GM19023 (cell line): ENCODE data around the gene ZNHIT1.
"Not testable (repeated sequence)": the region's sequence is repeated elsewhere in the genome, so short reads cannot be mapped to it uniquely, and the experiment has no call there.

Experiments
- ATAC-seq: cut with Tn5 transposase; IDR thresholded peaks from one replicate; pipeline ENCODE4 v1.9.1; 2021; ENCODE audit warnings: mild to moderate bottlenecking, moderate library complexity; ENCODE audit not compliant: unreplicated experiment

ZNHIT1 gene

DNA sequence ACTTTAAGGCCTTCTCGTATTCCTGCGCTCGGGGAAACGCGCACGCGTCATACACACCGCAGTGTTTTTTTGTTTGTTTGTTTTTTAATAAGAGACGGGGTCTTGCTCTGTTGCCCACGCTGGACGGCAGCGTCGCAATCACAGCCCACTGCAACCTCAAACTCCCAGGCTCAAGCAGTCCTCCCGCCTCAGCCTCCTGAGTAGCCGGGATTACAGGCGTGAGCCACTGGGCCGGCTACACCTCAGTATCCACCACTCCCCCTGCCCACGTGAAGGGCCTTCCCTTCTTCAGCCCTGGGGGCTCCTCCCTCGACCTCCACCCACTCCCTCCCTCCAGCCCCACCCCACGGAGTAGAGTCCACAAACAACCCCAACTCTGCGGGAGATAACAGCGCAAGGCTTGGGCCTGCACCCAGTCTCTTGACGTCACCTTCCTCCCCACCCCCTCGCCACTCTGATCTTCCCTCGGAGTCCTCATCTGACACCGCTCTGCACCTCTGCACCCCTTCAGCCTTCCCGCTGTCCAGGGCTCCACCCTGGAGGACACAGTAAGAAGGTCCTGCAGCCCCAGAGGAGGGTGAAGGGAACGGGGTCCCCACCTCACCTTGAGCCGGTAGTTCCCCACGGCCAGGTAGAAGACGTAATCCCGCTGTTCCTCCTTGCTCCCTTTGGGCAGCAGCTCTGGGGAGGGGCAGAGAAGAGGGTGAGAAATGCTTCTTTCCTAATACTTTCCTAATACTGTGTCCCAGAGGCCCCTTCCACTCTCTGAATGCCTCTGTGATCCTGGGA, 22.5 kb downstream of the ZNHIT1 start:
- ATAC-seq: no peak

DNA sequence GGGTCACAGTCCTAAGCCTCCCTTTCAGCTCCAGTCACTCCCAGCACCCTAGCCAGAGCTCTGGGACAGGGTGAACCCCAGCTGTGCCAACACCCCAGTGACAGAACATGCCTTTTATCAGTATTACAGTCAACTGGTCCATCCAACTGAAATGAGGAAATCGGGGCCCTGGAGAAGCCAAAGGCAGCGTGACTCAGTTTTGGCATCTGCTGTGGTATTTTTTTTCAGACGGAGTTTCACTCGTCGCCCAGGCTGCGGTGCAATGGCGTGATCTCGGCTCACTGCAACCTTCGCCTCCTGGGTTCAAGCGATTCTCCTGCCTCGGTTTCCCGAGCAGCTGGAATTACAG, 23.0 kb downstream of the ZNHIT1 start:
- no peak for ATAC-seq

DNA sequence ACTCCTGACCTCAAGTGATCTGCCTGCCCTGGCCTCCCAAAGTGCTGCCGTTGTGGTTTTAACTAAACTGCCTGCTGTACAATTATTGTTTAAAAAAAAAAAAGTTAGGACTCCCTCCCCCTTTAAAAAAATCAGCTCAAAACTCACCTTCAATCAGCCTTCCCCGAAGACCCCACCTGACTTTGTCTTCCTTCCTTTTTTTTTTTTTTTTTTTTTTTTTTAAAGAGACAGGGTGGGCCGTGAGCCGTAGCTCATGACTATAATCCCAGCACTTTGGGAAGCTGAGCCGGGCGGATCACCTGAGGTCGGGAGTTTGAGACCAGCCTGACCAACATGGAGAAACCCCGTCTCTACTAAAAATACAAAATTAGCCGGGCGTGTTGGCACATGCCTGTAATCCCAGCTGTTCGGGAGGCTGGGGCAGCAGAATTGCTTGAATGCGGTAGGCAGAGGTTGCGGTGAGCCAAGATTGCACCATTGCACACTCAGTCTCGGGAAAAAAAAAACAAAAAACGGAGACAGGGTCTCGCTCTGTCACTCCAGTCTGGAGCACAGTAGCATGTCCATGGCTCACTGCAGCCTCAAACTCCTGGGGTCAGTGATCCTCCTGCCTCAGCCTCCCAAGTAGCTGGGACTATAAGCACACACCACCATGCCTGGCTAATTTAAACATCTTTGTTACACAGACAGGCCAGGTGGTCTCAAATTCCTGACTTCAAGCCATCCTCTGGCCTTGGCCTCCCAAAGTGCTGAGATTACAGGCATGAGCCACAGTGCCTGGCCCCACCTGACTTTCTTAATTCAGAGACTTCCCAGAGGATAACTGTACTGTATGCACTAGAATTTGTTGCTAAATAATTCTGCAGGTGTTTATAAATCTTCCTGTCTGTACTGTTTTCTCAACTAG, 23.7 kb downstream of the ZNHIT1 start:
- ATAC-seq: no peak

DNA sequence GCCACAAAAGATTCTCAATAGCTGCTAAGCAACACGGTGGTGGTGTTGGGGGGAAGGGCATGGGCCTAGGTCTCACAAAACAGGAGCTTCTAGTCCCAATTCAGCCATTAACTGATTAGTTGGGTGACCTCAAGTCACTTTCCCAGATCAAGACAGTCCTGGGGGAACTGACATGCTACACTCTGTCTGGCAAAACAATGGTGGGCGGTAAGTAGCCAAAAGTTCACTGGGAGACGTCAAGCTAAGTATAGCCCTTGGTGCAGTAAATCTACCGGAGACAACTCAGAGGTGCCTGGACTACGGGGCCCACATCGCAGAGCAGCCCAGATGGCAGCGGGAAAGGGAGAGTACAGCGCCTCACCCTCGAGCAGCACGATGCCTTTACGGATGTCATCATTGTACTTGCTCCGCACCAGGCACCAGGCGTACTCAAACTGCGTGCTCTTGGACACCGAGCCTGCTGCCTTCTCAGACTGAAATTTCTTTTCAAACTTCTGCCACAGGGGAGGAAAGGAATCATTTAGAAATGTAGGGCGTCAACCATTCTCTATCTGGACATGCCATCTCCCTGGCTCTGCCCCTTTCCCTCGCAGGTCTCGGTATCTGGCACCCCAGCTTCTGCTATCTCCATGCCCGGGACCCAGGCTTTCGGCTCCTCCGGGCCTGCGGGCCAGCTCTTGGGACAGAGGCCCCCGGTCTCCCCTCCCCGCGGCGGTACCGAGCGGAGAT, 25.8 kb downstream of the ZNHIT1 start:
- ATAC-seq: no peak

DNA sequence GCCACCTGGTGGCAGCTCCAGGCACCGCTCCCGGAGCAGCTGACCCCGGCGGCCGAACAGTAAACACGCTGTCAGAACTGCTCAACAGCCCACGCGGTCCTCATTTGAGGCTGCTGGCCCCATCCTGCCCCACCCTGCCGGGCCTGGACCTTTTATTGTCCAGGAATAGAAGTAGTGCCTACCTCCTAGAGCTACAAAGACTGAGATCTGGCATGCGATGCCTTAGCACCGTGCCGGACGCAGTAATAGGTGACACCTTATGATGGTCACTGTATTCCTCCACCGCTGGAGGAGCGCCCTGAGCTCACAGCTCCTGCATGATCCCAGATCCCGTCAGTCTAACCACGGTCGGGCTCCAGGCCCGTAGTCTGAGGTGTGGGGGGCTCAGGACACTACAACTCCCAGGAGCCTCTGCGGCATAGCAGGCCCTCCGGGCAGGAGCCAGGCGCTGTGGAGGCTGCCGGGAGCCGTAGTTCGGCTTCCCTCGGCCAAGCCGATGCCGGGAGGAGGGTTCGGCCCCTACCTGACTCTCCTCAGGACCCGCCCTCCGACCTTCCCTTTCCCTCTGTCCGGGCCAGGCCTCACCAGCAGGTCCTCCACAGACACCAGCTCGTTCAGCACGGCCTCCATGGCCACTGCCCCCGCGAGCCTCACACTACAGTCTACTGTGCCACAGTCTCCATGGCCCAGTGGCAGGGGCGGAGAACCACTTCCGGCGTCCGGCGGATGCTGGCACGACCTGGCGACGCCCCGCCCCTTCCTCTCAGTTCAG, 26.6 kb downstream of the ZNHIT1 start, which contains the start of gene FIS1:
FIS1 (minus strand) TSS at position 707 of the 772 bp plus-strand sequence; CDS start at position 630, 77 bp downstream.
- ATAC-seq: peak; percentile 94

DNA sequence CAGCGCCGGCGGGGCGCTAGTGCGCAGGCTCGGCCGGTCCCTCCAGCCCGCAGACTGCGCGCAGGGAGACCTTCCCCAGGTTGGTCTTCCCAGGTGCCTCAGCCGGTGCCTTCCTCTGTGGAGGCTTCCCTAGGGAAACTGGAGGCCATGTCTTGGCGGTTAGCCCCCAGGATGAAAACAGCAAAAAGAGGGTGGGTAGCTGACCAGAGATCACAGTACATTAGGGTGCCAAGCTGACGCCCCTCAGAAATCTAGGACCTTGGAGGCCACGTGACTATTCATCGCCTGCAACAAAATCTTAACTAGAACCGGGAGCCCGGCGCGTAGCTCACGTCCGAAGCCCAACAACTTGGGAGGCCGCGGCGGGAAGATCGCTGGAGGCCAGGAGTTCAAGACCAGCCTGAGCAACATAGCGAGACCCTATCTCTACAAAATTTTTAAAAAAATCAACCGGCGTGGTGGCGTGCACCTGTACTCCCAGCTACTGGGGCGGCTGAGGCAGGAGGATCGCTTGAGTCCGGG, 27.2 kb downstream of the ZNHIT1 start:
- ATAC-seq: no peak

DNA sequence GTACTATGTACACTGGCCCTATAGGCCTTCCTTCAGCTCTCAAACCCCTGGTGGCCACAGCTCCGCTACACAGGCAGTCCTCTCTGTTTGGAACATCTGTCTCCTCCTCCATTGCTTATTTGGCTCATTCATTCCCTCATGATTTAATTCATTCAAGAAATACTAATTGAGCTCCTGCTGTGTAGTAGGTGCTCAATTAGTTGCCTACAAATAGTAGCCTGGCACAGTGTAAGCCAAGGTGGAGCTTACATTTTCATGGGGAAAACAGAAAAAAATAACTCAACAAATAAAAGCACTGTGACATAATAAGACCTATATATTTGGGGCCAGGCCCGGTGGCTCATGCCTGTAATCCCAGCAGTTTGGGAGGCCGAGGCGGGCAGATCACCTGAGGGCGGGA, 30.3 kb downstream of the ZNHIT1 start:
- ATAC-seq: no peak

DNA sequence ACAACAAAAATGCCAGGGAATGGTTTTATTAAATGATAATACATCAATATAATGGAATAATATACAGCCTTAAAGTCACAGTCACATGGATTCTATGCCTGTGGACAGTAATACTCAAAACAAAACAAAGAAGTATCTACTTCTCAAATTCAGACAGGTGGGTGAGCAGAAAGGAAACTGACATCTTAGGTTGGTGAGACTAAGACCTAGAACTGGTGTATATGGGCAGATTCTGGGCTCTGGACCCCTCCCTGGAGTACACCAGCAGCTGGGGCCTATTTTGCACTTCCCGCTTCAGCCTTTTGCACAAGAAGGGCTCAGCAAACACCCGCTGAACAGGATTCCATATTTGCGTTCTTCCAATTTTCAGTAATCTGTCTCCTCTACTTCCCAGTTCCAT, 32.4 kb downstream of the ZNHIT1 start:
- ATAC-seq: no peak

DNA sequence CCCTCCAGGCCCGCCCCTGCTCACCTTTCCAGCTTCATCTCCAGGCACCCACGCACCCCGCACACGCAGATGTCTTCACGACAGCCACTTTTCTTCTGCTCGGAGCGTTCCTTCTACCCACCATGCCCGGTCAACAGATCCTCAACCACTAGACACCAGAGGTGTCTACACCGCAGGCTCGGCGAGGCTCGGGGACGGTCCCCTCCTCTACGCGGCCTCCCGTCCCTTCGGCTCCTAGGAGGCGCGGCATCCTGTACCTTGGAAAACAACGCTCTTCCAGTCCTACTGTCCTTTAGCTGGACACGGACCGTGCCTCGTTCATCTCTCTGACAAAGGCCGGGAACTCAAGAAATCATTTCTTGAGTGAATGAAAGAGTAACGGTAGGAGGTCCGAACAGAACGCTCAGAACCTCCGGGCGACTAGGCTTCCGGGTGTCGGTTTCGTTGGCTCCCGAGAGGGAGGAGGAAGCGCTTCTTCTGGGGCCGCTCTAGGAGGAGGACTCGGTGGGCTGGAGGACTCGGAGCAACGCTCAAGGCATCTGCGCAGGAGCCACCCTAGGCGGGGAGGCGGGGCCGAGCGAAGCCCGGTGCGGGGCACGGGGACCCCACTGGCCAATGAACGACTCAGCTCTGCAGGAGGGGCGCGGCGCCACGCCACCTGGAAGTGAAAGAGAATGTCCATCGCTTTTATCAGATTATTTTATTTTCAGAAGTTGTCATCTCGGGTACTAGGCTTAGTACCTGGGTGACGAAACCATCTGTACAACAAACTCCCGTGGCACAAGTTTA, 34.1 kb downstream of the ZNHIT1 start:
- peak; percentile 93 for ATAC-seq

DNA sequence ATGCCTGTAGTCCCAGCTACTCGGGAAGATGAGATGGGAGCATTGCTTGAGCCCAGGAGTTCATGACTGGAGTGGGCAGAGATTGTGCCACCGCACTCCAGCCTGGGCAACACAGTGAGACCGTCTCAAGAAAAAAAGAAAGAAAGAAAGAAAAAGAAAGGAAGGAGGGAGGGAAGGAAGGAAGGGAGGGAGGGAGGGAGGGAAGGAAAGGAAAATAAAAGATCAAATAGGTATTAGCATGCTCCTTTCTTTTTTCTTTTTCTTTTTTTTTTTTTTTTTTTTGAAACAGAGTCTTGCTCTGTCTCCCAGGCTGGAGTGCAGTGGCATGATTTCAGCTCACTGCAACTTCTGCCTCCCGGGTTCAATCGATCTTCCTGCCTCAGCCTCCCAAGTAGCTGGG, 35.2 kb downstream of the ZNHIT1 start:
- ATAC-seq: not testable (repeated sequence)

DNA sequence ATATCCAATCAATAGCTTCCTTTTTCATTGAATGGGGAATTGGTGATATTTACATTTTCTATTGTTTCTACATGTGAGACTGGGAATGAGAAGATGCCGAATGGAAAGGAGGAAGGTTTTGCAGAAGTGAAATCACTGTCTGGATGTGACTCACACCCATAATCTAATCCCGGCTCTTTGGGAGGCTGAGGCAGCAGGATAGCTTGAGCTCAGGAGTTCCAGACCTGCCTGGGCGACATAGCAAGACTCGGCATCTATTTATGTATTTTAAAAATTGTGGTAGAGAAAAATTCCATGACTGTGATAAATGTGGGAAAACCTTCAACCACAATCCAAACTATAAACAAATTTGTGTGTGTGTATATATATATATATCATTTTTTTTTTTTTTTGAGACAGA, 37.8 kb downstream of the ZNHIT1 start:
- no peak for ATAC-seq

DNA sequence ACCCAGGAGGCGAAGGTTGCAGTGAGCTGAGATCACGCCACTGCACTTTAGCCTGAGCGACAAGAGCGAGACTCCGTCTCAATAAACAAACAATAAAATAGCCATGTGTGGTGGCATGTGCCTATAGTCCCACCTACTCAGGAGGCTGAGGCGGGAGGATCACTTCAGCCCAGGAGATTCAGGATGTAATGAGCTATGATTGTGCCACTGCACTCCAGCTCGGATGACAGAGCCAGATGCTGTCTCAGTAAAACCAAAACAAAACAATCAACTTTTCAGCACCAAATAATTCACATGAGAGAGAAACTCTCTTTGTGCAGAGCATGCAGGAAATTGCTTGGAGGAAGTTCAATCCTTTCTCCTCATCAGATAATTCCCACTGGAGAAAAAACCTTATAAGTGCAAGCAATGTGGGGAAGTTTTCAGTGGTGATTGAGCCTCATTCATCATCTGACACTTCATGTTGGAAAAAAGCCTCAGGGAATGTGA, 40.3 kb downstream of the ZNHIT1 start:
- no peak for ATAC-seq

DNA sequence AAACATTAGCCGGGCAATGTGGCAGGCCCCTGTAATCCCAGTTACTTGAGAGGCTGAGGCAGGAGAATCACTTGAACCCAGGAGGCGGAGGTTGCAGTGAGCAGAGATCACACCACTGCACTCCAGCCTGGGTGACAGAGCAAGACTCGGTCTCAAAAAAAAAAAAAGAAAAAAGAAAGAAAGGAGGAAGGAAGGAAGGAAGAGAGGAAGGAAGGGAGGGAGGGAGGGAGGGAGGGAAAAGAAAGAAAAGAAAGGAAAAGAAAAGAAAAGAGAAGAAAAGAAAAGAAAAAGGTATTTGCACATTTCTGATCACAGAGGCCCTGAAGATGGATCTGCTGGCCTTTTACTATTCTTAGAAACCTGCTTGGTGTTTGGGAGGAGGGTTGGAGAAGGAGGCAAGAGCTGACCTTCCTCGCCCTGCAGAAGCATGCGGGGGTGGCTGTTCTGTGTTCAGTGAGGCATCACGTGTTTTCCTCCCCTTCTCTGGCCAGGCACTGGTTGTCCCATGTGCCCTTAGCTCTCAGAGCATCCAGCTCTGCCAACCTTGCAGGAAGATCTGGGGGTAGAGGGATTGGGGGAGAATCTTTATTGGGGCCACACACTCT, 46.2 kb downstream of the ZNHIT1 start:
- ATAC-seq: not testable (repeated sequence)

DNA sequence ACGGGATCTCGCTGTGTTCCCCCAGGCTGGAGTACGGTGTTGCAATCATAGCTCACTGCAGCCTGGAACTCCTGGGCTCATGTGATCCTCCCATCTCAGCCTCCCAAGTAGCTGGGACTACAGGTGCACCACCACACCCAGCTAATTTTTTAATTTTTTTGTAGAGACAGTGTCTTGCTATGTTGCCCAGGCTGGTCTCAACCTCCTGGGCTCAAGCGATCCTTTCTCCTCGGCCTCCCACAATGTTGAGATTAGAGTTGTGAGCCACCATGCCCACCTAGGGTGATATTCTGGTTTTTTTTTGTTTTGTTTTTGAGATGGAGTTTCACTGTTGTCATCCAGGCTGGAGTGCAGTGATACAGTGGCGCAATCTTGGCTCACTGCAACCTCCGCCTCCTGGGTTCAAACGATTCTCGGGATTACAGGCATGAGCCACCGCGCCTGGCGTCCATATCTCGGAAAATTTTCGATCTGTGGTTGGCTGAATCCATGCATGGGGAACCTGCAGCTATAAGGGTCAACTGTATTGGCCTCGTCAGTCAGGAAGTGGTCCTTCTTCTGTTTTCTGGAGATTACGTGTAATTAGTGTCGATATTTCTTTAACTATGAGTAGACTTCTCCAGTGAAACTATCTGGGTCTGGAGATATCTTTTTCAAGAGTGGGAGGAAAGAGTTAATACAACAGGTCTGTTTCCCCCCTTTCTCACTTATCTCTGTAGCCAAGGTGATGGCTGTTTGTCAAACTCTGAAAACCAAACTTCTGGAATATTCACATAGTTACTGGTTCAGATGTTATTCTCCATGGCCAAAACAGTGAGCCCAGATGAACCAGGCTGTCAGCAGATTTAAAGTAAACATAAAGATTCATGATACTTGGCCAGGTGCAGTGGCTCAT, 47.9 kb downstream of the ZNHIT1 start:
- ATAC-seq: no peak

DNA sequence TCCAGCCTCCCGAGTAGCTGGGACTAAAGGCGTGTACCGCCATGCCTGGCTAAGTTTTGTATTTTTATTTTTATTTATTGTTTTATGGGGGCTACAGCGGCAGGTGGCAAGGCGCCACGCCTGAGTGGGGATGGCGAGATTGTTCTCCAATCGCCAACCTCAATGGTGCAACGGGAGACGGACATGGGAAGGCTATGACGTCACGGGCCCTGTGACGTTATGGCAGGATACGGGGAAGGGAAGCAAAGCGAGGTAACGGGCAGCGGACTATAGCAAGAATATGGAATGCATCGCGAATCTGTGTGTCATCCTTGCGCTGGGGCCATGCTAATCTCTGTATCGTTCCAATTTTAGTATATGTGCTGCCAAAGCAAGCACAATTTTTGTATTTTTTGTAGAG, 51.7 kb downstream of the ZNHIT1 start:
- no peak for ATAC-seq

DNA sequence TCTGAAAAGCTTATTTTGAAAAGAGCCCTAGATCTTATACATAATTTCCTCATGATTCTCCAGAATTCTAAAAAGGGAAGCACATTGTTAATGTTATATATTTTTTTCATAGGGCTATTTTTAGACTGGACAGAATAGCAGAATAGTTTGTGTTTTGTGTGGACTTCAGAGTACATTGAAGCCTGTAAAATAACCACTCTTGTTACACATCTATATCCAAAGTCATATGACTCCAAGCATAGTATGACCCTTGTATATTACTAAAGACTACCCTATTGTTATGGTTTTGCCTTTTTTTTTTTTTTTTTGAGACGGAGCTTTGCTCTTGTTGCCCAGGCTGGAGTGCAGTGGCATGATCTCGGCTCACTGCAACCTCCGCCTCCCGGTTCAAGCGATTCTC, 53.1 kb downstream of the ZNHIT1 start:
- no peak for ATAC-seq

DNA sequence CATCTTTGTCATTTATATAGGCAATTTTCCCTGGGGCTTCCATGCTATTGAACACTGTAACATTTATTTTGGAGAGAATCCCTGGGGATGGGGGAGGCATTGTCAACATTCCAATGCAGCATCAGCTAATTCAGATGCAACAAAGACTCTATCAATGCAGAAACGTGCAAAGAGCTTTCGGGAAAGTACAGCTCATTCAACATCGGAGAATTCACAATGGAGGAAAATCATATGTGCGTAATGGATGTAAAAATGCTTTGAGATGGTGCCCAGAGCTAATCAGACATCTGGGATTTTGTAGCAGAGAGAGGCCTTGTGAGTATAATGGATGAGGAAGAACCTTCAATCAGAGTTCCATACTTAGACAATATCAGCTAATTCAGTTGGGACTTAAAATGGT, 55.2 kb downstream of the ZNHIT1 start:
- no peak for ATAC-seq
